HG03457 (cell line): ENCODE measurements around the gene PLCH2.

Experiments
- ATAC-seq: cut with Tn5 transposase; IDR thresholded peaks from one replicate; pipeline ENCODE4 v1.9.1; 2021; ENCODE audit warnings: moderate number of reproducible peaks; ENCODE audit not compliant: unreplicated experiment

PLCH2 gene

GRCh38 chr1:2460996-2461751 is 14.9 kb upstream of the PLCH2 start:
- no peak for ATAC-seq

- no peak for ATAC-seq
Measured at GRCh38 chr1:2462819-2463218, 13.3 kb upstream of the PLCH2 start.

GRCh38 chr1:2463396-2463795 is 12.7 kb upstream of the PLCH2 start:
- no peak for ATAC-seq

GRCh38 chr1:2465371-2466269 is 10.5 kb upstream of the PLCH2 start:
- ATAC-seq = no peak

- ATAC-seq = no peak
Measured at GRCh38 chr1:2466270-2466665, 9.8 kb upstream of the PLCH2 start.

- ATAC-seq = no peak
Measured at GRCh38 chr1:2466958-2467554, 9.0 kb upstream of the PLCH2 start.

GRCh38 chr1:2468041-2468472 is 8.0 kb upstream of the PLCH2 start:
- ATAC-seq = no peak

- ATAC-seq = no peak
Measured at GRCh38 chr1:2468540-2468939, 7.5 kb upstream of the PLCH2 start.

GRCh38 chr1:2469103-2469940 is 6.8 kb upstream of the PLCH2 start:
- ATAC-seq = no peak

- ATAC-seq = no peak
Measured at GRCh38 chr1:2470290-2471158, 5.6 kb upstream of the PLCH2 start.

- no peak for ATAC-seq
Measured at GRCh38 chr1:2471159-2471471, 5.0 kb upstream of the PLCH2 start.

GRCh38 chr1:2471587-2472001 is 4.5 kb upstream of the PLCH2 start:
- no peak for ATAC-seq

GRCh38 chr1:2472109-2472508 is 4.0 kb upstream of the PLCH2 start:
- no peak for ATAC-seq

GRCh38 chr1:2472561-2473177 is 3.4 kb upstream of the PLCH2 start:
- no peak for ATAC-seq

GRCh38 chr1:2473198-2473597 is 2.9 kb upstream of the PLCH2 start:
- no peak for ATAC-seq

- no peak for ATAC-seq
Measured at GRCh38 chr1:2474104-2474844, 1.8 kb upstream of the PLCH2 start.

GRCh38 chr1:2474933-2475371 is 1.1 kb upstream of the PLCH2 start:
- ATAC-seq = no peak

GRCh38 chr1:2475571-2475970 is 518 bp upstream of the PLCH2 start:
- ATAC-seq = no peak

- no peak for ATAC-seq
Measured at GRCh38 chr1:2477309-2477708, 1.2 kb downstream of the PLCH2 start.
